Thyroid gland (tissue), 4 donors: ENCODE results near the gene HASPIN. TPM values are rescaled to one million over a fixed set of nuclear protein-coding genes. Genes with fewer than 3 reads are reported as not detected.
"Not testable (repeated sequence)": the region's sequence is repeated elsewhere in the genome, so short reads cannot be mapped to it uniquely, and the experiment has no call there.

ENCODE experiments used
- DNase-seq, 2 donors: peaks; one replicate each; pipeline ENCODE4 v3.0.0-alpha.2; 2019
- H3K27ac ChIP-seq, 3 donors: fragments of 200-600 bp; sonication (generic); 1 replicate in 2 of 3; 2 replicates in 1 of 3; pipeline ENCODE4 v1.5.1; 2016 to 2019; ENCODE audit warnings: mild to moderate bottlenecking in 1 of 3, moderate library complexity in 1 of 3
- H3K27me3 ChIP-seq: fragments of 200-600 bp; sonication (generic); one replicate; pipeline ENCODE4 v1.5.1; 2019
- H3K36me3 ChIP-seq, 2 donors: fragments of 200-600 bp; sonication (generic); one replicate each; pipeline ENCODE4 v1.5.1; 2016 to 2019
- H3K4me1 ChIP-seq, 2 donors: fragments of 200-600 bp; sonication (generic); one replicate each; pipeline ENCODE4 v1.5.1; 2017 to 2019
- H3K4me3 ChIP-seq, 3 donors: fragments of 200-600 bp; sonication (generic); replicated peaks in 1 of 3; 1 replicate in 2 of 3; 2 replicates in 1 of 3; pipeline ENCODE4 v1.5.1; 2016; ENCODE audit warnings: mild to moderate bottlenecking in 1 of 3
- H3K9me3 ChIP-seq: fragments of 200-600 bp; sonication (generic); one replicate; pipeline ENCODE4 v1.5.1; 2017
- CTCF ChIP-seq, 6 experiments: fragments of 200-600 bp in 3 of 6; fragments of 450-650 bp in 3 of 6; sonication (generic) in 3 of 6; IDR thresholded peaks; one replicate each; pipeline ENCODE4 v1.5.1; 2016 to 2019; ENCODE audit warnings: antibody characterized with exemption in 6 of 6, mild to moderate bottlenecking in 2 of 6, inconsistent platforms in 1 of 6, moderate library complexity in 1 of 6
- POLR2A ChIP-seq, 2 donors: fragments of 450-650 bp; IDR thresholded peaks; one replicate each; pipeline ENCODE4 v1.6.1; 2017; ENCODE audit warnings: antibody characterized with exemption in 2 of 2, mild to moderate bottlenecking in 2 of 2, moderate library complexity in 1 of 2
- WGBS, 2 donors: methylation state at CpG; one replicate each; pipeline ENCODE4 v1.1.5; 2017; 5-methylcytosine and 5-hydroxymethylcytosine counted together
- intact Hi-C: fragments of 100-400 bp; cut with DNase I; formaldehyde crosslinking; loops from one replicate; pipeline ENCODE4 v1.15.1; 2023
- total RNA-seq, 4 donors: library from RNA; depleted of rRNA; stranded (reverse); fragments of >200 nt; gene quantifications; one replicate each; pipeline ENCODE4 v1.2.3, GENCODE V29; 2016

HASPIN gene
- total RNA-seq, 4 donors from 2014 or later, result 0.13 to 0.21 TPM; not detected in 2

DNA sequence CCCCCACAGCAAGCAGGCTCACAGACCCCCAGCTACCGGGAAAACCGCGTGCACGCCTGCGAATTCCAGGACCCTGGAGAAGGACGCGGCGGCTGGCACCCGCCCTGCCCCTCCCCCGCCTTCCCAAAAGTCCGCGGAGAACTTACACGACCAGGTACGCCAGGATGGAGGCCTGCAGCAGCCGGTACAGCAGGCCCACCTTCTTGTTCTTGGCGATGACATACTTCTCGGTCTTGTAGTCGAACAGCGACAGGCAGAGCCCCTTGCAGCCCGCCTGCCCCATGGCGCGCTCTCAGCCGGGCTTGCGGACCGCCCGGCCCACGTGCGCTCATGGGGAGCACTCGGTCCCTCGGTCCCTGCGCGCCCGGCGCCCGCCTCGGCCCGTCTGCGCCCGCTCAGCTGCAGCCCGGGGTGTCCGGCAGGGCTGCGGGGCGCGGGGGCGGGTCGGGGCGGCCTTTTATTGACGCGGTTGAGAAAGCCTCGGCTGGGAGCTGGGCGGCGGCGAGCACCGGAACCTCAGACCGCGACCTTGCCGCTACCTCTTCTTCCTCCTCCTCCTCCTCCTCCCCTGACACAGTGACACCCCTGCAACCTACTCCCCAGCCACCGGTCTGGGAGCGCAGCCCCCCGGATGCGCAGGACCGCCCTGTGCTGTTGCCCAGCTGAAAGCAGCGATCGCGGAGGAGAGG is 27.8 kb upstream of the HASPIN start, which contains the start of gene P2RX5:
Gene P2RX5, minus strand, starts transcription at position 433 of the 689 bp plus-strand sequence. Its CDS starts 150 bp downstream, at position 283.
- peaks cover 3% of the 10 kb centered on the region for H3K27me3 ChIP-seq

DNA sequence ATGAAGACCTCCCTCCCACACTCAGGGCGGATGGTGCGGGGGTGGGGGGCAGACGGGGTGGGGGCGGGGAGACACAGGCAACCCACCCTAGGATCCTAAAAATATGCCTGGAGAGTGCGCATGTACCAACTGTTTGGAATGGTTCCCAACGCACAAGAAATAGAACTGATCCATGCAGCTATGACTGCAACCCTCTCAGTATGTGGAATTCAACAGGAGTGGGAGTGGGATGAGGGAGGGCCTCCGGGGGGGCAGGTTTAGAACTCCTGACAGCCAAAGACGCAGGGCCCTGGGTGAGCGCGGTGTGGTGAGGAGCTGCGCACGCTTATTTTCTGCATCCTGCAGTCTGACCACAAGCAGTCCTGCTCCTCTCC is 26.6 kb upstream of the HASPIN start:
- H3K27me3 ChIP-seq, result peaks cover 3% of the 10 kb centered on the region
- 43 to 50% methylated on average over 9 to 11 of the region's 12 CpGs for WGBS, 2 donors
- DNase-seq, result no peak
- H3K36me3 ChIP-seq, result no peaks in the 10 kb centered on the region
- no peak overlapping the region for H3K4me3 ChIP-seq
- peaks cover 7 to 14% of the 10 kb centered on the region in 2 donors for H3K4me1 ChIP-seq
- H3K27ac ChIP-seq, result no peak overlapping the region
- intact Hi-C loops, result no loop called here
- no peaks in the 10 kb centered on the region for H3K9me3 ChIP-seq
- TF ChIP-seq CTCF (IDR thresholded peaks at IDR 0.05) (no peak), POLR2A (IDR thresholded peaks at IDR 0.05) (no peak)

More for the DNA sequence above, 27.8 kb upstream of the HASPIN start, which contains the start of gene P2RX5:
- Histone ChIP-seq H3K4me1 (peaks cover 7 to 14% of the 10 kb centered on the region in 2 donors), H3K9me3 (no peaks in the 10 kb centered on the region), H3K36me3 (no peaks in the 10 kb centered on the region), H3K4me3 (peak within 1 kb of the TSS in 1 of 3 donors; percentile 3), H3K27ac (no peak within 1 kb of the TSS)
- WGBS, 2 donors, result 1 to 2% methylated on average over 11 to 22 of the region's 65 CpGs
- peak in 1 of 2 donors; percentile 7 for DNase-seq
- intact Hi-C loops, result no loop called here
- no peak for TF ChIP-seq POLR2A (IDR thresholded peaks at IDR 0.05)
- TF ChIP-seq CTCF (IDR thresholded peaks at IDR 0.05), result no peak

GRCh38 chr17:3698139-3698538 is 25.6 kb upstream of the HASPIN start:
- H3K4me3 ChIP-seq, result no peak overlapping the region
- H3K4me1 ChIP-seq, result peaks cover 7 to 14% of the 10 kb centered on the region in 2 donors
- no peak overlapping the region for H3K27ac ChIP-seq
- H3K9me3 ChIP-seq, result no peaks in the 10 kb centered on the region
- peaks cover 3% of the 10 kb centered on the region for H3K27me3 ChIP-seq
- H3K36me3 ChIP-seq, result no peaks in the 10 kb centered on the region
- WGBS, 2 donors, result 67 to 72% methylated on average over 4 of the region's 4 CpGs
- TF ChIP-seq POLR2A (IDR thresholded peaks at IDR 0.05) (no peak), CTCF (IDR thresholded peaks at IDR 0.05) (no peak)
- intact Hi-C loops, result no loop called here
- DNase-seq, result no peak

- Histone ChIP-seq H3K27ac (no peak overlapping the region), H3K36me3 (no peaks in the 10 kb centered on the region), H3K4me1 (peaks cover 7 to 13% of the 10 kb centered on the region in 2 donors), H3K9me3 (no peaks in the 10 kb centered on the region), H3K27me3 (peaks cover under 1% of the 10 kb centered on the region), H3K4me3 (no peak overlapping the region)
- intact Hi-C loops, result no loop called here
- WGBS, 2 donors, result 88 to 92% methylated on average over 4 of the region's 4 CpGs
- TF ChIP-seq CTCF (IDR thresholded peaks at IDR 0.05), result no peak
- no peak for TF ChIP-seq POLR2A (IDR thresholded peaks at IDR 0.05)
- DNase-seq, result no peak
Observed at GRCh38 chr17:3699951-3700350, 23.8 kb upstream of the HASPIN start.

GRCh38 chr17:3702041-3702539 is 21.6 kb upstream of the HASPIN start:
- H3K27me3 ChIP-seq, H3K4me3 ChIP-seq, intact Hi-C loops, H3K9me3 ChIP-seq, DNase-seq, H3K4me1 ChIP-seq, H3K36me3 ChIP-seq, H3K27ac ChIP-seq: not testable (repeated sequence)
- 79 to 93% methylated on average over 6 to 7 of the region's 7 CpGs for WGBS, 2 donors
